RKO (cell line): ENCODE data around the gene FCHSD2.
"Not testable (repeated sequence)": the region's sequence is repeated elsewhere in the genome, so short reads cannot be mapped to it uniquely, and the experiment has no call there.

Experiments
- DNase-seq: peaks from one replicate; pipeline ENCODE4 v3.0.0-alpha.2; 2016; ENCODE audit warnings: low spot score

The FCHSD2 gene

GRCh38 chr11:72926076-72926475 is 216.0 kb downstream of the FCHSD2 start:
- no peak for DNase-seq

GRCh38 chr11:72925656-72926055 is 216.5 kb downstream of the FCHSD2 start:
- no peak for DNase-seq

GRCh38 chr11:72924568-72925190 is 217.4 kb downstream of the FCHSD2 start:
- peak; percentile 54 for DNase-seq

- DNase-seq = no peak
Observed at GRCh38 chr11:72921028-72921716, 220.9 kb downstream of the FCHSD2 start.

- DNase-seq = no peak
Observed at GRCh38 chr11:72920001-72920400, 222.1 kb downstream of the FCHSD2 start.

- DNase-seq = no peak
Observed at GRCh38 chr11:72918851-72919250, 223.3 kb downstream of the FCHSD2 start.

- no peak for DNase-seq
Observed at GRCh38 chr11:72912253-72912652, 229.9 kb downstream of the FCHSD2 start.

GRCh38 chr11:72909558-72910388 is 232.3 kb downstream of the FCHSD2 start:
- not testable (repeated sequence) for DNase-seq

- DNase-seq = no peak
Observed at GRCh38 chr11:72908032-72908676, 234.0 kb downstream of the FCHSD2 start.

- no peak for DNase-seq
Observed at GRCh38 chr11:72904016-72904415, 238.1 kb downstream of the FCHSD2 start.

GRCh38 chr11:72901374-72901773 is 240.7 kb downstream of the FCHSD2 start:
- DNase-seq = no peak

GRCh38 chr11:72900013-72900412 is 242.1 kb downstream of the FCHSD2 start:
- no peak for DNase-seq

GRCh38 chr11:72899238-72899637 is 242.9 kb downstream of the FCHSD2 start:
- no peak for DNase-seq

- DNase-seq = peak; percentile 19
Observed at GRCh38 chr11:72897506-72897905, 244.6 kb downstream of the FCHSD2 start.

- DNase-seq = no peak
Observed at GRCh38 chr11:72896431-72896830, 245.7 kb downstream of the FCHSD2 start.

- DNase-seq = no peak
Observed at GRCh38 chr11:72890881-72891280, 251.2 kb downstream of the FCHSD2 start.

GRCh38 chr11:72886619-72887018 is 255.5 kb downstream of the FCHSD2 start:
- DNase-seq = no peak

GRCh38 chr11:72885749-72886609 is 256.1 kb downstream of the FCHSD2 start:
- no peak for DNase-seq

- DNase-seq = no peak
Observed at GRCh38 chr11:72876147-72876546, 266.0 kb downstream of the FCHSD2 start.

- no peak for DNase-seq
Observed at GRCh38 chr11:72875736-72876135, 266.4 kb downstream of the FCHSD2 start.

GRCh38 chr11:72872012-72872411 is 270.1 kb downstream of the FCHSD2 start:
- no peak for DNase-seq
